Upper lobe of left lung (tissue), 4 donors: ENCODE measurements around the gene LAMTOR4.

ENCODE experiments used
- EP300 ChIP-seq, 4 donors: sonication (generic); formaldehyde crosslinking; IDR thresholded peaks; one replicate each; pipeline ENCODE4 v1.5.1; 2017; ENCODE audit warnings: antibody characterized with exemption in 4 of 4, control low read depth in 2 of 4
- POLR2A ChIP-seq, 4 donors: fragments of 450-650 bp; IDR thresholded peaks; one replicate each; pipeline ENCODE4 v1.5.1; 2016 to 2017; ENCODE audit warnings: antibody characterized with exemption in 4 of 4, mild to moderate bottlenecking in 2 of 4
- POLR2AphosphoS5 ChIP-seq, 2 donors: sonication (generic); formaldehyde crosslinking; IDR thresholded peaks; one replicate each; pipeline ENCODE4 v1.5.1; 2017; ENCODE audit warnings: antibody characterized with exemption in 2 of 2
- TF ChIP-seq, protein P1 (sequence below), 6 experiments: fragments of 450-650 bp in 4 of 6; fragments of 200-600 bp in 2 of 6; sonication (generic) in 2 of 6; IDR thresholded peaks; one replicate each; pipeline ENCODE4 v1.5.1; 2016 to 2019; ENCODE audit warnings: antibody characterized with exemption in 6 of 6

DNA sequence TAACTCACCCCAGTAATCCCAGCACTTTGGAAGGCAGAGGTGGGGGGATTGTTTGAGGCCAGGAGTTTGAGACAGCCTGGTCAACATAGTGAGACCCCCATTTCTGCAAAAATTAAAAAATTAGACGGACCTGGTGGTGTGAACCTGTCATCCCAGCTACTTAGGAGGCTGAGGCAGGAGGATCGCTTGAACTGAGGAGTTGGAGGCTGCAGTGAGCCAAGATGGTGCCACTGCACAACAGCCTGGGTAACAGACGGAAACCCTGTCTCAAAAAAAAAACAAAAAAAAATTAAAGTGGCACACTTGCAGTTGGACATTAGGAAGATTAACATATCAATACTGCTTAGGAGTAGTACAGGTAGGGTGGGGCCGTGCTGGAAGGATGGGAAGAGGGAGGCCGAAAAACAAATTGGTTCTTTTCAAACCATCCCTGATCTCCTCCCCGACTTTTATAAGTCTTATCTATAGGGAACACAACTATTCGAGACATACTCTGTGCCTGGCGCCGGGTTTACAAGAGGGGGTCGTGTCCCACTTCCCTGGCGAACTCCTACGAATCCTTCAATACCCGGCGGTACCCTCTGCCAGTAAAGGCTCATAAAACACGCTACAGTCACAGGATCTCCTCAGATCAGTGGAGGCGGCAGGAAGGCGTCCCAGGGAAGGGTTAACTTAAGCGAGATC, 30.2 kb upstream of the LAMTOR4 start:
- TF ChIP-seq, protein P1, sequence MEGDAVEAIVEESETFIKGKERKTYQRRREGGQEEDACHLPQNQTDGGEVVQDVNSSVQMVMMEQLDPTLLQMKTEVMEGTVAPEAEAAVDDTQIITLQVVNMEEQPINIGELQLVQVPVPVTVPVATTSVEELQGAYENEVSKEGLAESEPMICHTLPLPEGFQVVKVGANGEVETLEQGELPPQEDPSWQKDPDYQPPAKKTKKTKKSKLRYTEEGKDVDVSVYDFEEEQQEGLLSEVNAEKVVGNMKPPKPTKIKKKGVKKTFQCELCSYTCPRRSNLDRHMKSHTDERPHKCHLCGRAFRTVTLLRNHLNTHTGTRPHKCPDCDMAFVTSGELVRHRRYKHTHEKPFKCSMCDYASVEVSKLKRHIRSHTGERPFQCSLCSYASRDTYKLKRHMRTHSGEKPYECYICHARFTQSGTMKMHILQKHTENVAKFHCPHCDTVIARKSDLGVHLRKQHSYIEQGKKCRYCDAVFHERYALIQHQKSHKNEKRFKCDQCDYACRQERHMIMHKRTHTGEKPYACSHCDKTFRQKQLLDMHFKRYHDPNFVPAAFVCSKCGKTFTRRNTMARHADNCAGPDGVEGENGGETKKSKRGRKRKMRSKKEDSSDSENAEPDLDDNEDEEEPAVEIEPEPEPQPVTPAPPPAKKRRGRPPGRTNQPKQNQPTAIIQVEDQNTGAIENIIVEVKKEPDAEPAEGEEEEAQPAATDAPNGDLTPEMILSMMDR (IDR thresholded peaks at IDR 0.05), result no peak
- TF ChIP-seq POLR2AphosphoS5 (IDR thresholded peaks at IDR 0.05), result no peak
- TF ChIP-seq POLR2A (IDR thresholded peaks at IDR 0.05), result no peak
- TF ChIP-seq EP300 (IDR thresholded peaks at IDR 0.05), result no peak
